Measurements from ENCODE around the gene RAB28. TPM values are rescaled to one million over a fixed set of nuclear protein-coding genes. Genes with fewer than 3 reads are reported as not detected.

RAB28 gene
- total and polyA plus RNA-seq, 9 of the 15 experiments (the other 6 are each of a cell fraction or from before 2014, with no cell fraction given) = 6.7 to 40.4 (median 23.0) TPM

GRCh38 chr4:13525606-13526281, 41.6 kb upstream of the RAB28 start (continued):
- TF ChIP-seq ZHX1 (conservative IDR thresholded peaks at IDR 0.05; ENCODE audit: low read length) (no peak), ZNF232 (CRISPR knock-in tag; IDR thresholded peaks at IDR 0.05) (no peak), ZMIZ1 (IDR thresholded peaks at IDR 0.05; ENCODE audit: low read depth in 2 of 2, low read length in 2 of 2) (0 out of 4 replicates have a peak, but pooled peaks of 1 of the 2 experiments have one; percentile 42), SMAD4 (CRISPR knock-in tag; conservative IDR thresholded peaks at IDR 0.05) (0 out of 2 replicates have a peak, but pooled peaks have one; percentile 10), NR3C1 (CRISPR knock-in tag; IDR thresholded peaks at IDR 0.05) (no peak), DACH1 (IDR thresholded peaks at IDR 0.05; ENCODE audit: partially characterized antibody) (no peak), GATA2 (CRISPR knock-in tag; IDR thresholded peaks at IDR 0.05) (peak; percentile 25; the same call in 1 of the 2 replicates), HEY1 (CRISPR knock-in tag; IDR thresholded peaks at IDR 0.05; ENCODE audit: borderline replicate concordance) (no peak), IFI16 (CRISPR knock-in tag; IDR thresholded peaks at IDR 0.05) (no peak), MTF1 (CRISPR knock-in tag; IDR thresholded peaks at IDR 0.05; ENCODE audit: borderline replicate concordance) (no peak), ZNF3 (CRISPR knock-in tag; IDR thresholded peaks at IDR 0.05) (no peak), PRMT5 (CRISPR knock-in tag; IDR thresholded peaks at IDR 0.05) (no peak), RBM14 (IDR thresholded peaks at IDR 0.05; ENCODE audit: borderline replicate concordance, insufficient read depth, low read depth, low read length) (no peak), CHAMP1 (IDR thresholded peaks at IDR 0.05) (no peak)
